GM23338 (cell line): Measurements from ENCODE around the gene IRF6. TPM values are rescaled to one million over a fixed set of nuclear protein-coding genes. Genes with fewer than 3 reads are reported as not detected.

Source experiments
- ATAC-seq: fragments of 200-7000 bp; cut with Tn5 transposase; 3 replicates; pipeline ENCODE4 v1.9.1; 2020
- DNase-seq: peaks from one replicate; pipeline ENCODE4 v3.0.0-alpha.2; 2015; ENCODE audit warnings: low spot score
- H2AFZ ChIP-seq: fragments of 200-600 bp; sonication (generic); 2 replicates; pipeline ENCODE4 v1.8.0; 2016; ENCODE audit warnings: antibody characterized with exemption, mild to moderate bottlenecking, moderate library complexity
- H3F3A ChIP-seq: fragments of 200-600 bp; sonication (generic); replicated peaks from 2 replicates; pipeline ENCODE4 v1.8.0; 2017; ENCODE audit warnings: antibody characterized with exemption, mixed run types, low read depth
- H3K27ac ChIP-seq: fragments of 200-600 bp; sonication (generic); 2 replicates; pipeline ENCODE4 v1.6.1; 2016; ENCODE audit warnings: low read depth
- H3K27me3 ChIP-seq: fragments of 200-600 bp; sonication (generic); 2 replicates; pipeline ENCODE4 v1.8.0; 2016; ENCODE audit warnings: mild to moderate bottlenecking, mixed run types, moderate library complexity; ENCODE audit not compliant: insufficient read depth
- H3K36me3 ChIP-seq: fragments of 200-600 bp; sonication (generic); 2 replicates; pipeline ENCODE4 v1.8.0; 2016; ENCODE audit warnings: mild to moderate bottlenecking; ENCODE audit not compliant: insufficient read depth
- H3K4me1 ChIP-seq: fragments of 200-600 bp; sonication (generic); 2 replicates; pipeline ENCODE4 v1.8.0; 2016; ENCODE audit warnings: mild to moderate bottlenecking, moderate library complexity; ENCODE audit not compliant: insufficient read depth
- H3K4me2 ChIP-seq: fragments of 200-600 bp; sonication (generic); 2 replicates; pipeline ENCODE4 v1.7.1; 2017; ENCODE audit warnings: mixed run types
- H3K4me3 ChIP-seq: fragments of 200-600 bp; sonication (generic); 2 replicates; pipeline ENCODE4 v1.6.1; 2016; ENCODE audit warnings: mixed run types
- H3K79me2 ChIP-seq: fragments of 200-600 bp; sonication (generic); replicated peaks from 2 replicates; pipeline ENCODE4 v1.8.0; 2017; ENCODE audit warnings: mild to moderate bottlenecking; ENCODE audit not compliant: insufficient read depth
- H3K9me2 ChIP-seq: fragments of 200-600 bp; sonication (generic); 2 replicates; pipeline ENCODE4 v1.8.0; 2017; ENCODE audit not compliant: insufficient read depth
- H4K20me1 ChIP-seq: fragments of 200-600 bp; sonication (generic); replicated peaks from 2 replicates; pipeline ENCODE4 v1.8.0; 2017; ENCODE audit warnings: mild to moderate bottlenecking; ENCODE audit not compliant: insufficient read depth
- H3K27ac Mint-ChIP-seq: 2 replicates; pipeline ENCODE4 v1.8.0; 2020; ENCODE audit warnings: inconsistent platforms, mild to moderate bottlenecking, moderate library complexity, mixed read lengths
- H3K27me3 Mint-ChIP-seq: 3 replicates; pipeline ENCODE4 v1.8.0; 2022; ENCODE audit warnings: low read depth, mild to moderate bottlenecking, moderate library complexity, mixed read lengths, inconsistent platforms; ENCODE audit not compliant: insufficient read depth, poor library complexity
- H3K36me3 Mint-ChIP-seq: 3 replicates; pipeline ENCODE4 v1.8.0; 2021; ENCODE audit warnings: low read depth, mild to moderate bottlenecking, inconsistent platforms, moderate library complexity, mixed read lengths
- H3K4me1 Mint-ChIP-seq: 3 replicates; pipeline ENCODE4 v1.8.0; 2020; ENCODE audit warnings: mild to moderate bottlenecking, inconsistent platforms, mixed read lengths
- H3K4me3 Mint-ChIP-seq: 3 replicates; pipeline ENCODE4 v1.8.0; 2021; ENCODE audit warnings: moderate library complexity, mild to moderate bottlenecking, inconsistent platforms, mixed read lengths
- H3K9me3 Mint-ChIP-seq: 3 replicates; pipeline ENCODE4 v1.8.0; 2020; ENCODE audit warnings: moderate library complexity, mild to moderate bottlenecking, inconsistent platforms, mixed read lengths
- CREB1 ChIP-seq: fragments of 250-450 bp; sonication (Bioruptor Pico); IDR thresholded peaks from 2 replicates; pipeline ENCODE4 v1.5.0; 2020; ENCODE audit warnings: low read depth, mild to moderate bottlenecking, moderate library complexity
- EZH2 ChIP-seq: fragments of 200-600 bp; sonication (generic); IDR thresholded peaks from one replicate; pipeline ENCODE4 v1.8.0; 2017; ENCODE audit warnings: antibody characterized with exemption, mild to moderate bottlenecking, low read depth; ENCODE audit not compliant: unreplicated experiment
- NANOG ChIP-seq: IDR thresholded peaks from 2 replicates; pipeline ENCODE4 v1.6.1; 2016; ENCODE audit warnings: antibody characterized with exemption, borderline replicate concordance
- ZNF114 ChIP-seq: fragments of 250-450 bp; sonication (Bioruptor Pico); IDR thresholded peaks from 2 replicates; pipeline ENCODE4 v1.5.0; 2020; ENCODE audit warnings: mild to moderate bottlenecking, moderate library complexity
- polyA plus RNA-seq: library from polyadenylated mRNA; unstranded; fragments of >200 nt; fragmentation: Nextera tagmentation; extraction: Ambion mirVana; gene quantifications from 2 replicates; pipeline ENCODE4 v1.2.1, GENCODE V29; 2016
- total RNA-seq: library from RNA; depleted of rRNA; stranded (reverse); fragments of >200 nt; shearing (Covaris generic); gene quantifications from 2 replicates; pipeline ENCODE4 v1.2.3, GENCODE V29; 2014
- TF ChIP-seq, protein P1 (sequence below), 2 experiments: fragments of 200-600 bp in 1 of 2; sonication (generic) in 1 of 2; conservative IDR thresholded peaks; 2 replicates each; pipeline versions ENCODE4 v1.5.1 to v1.6.1; 2016 to 2017; ENCODE audit warnings: antibody characterized with exemption in 2 of 2, low read depth in 2 of 2, mild to moderate bottlenecking in 2 of 2, moderate library complexity in 1 of 2
- TF ChIP-seq, protein P2 (sequence below): fragments of 250-450 bp; sonication (Bioruptor Pico); IDR thresholded peaks from 2 replicates; pipeline ENCODE4 v1.5.0; 2020; ENCODE audit warnings: mild to moderate bottlenecking, moderate library complexity
- TF ChIP-seq, protein P3 (sequence below): IDR thresholded peaks from one replicate; pipeline ENCODE4 v1.6.1; 2018; ENCODE audit warnings: antibody characterized with exemption; ENCODE audit not compliant: unreplicated experiment

Gene IRF6
- total and polyA plus RNA-seq, 2 experiments from 2014 or later, result 4.6 to 11.7 TPM

GRCh38 chr1:209807509-209807908 lies 1.6 kb upstream of the IRF6 start (continued):
- TF ChIP-seq CREB1 (CRISPR knock-in tag), result no peak

GRCh38 chr1:209805341-209805781 lies 581 bp downstream of the IRF6 start:
- Mint-ChIP-seq H3K9me3 (no peaks in the 10 kb centered on the region), H3K27ac (peak overlapping the region; percentile 98), H3K36me3 (no peaks in the 10 kb centered on the region), H3K27me3 (peaks cover 3% of the 10 kb centered on the region), H3K4me3 (peak overlapping the region; percentile 97), H3K4me1 (peaks cover 11% of the 10 kb centered on the region)
- Histone ChIP-seq H3K4me2 (peak overlapping the region; percentile 95), H2AFZ (peak overlapping the region; percentile 99), H3F3A (no peaks in the 10 kb centered on the region), H3K27ac (no peak overlapping the region), H3K36me3 (no peaks in the 10 kb centered on the region), H3K79me2 (peaks cover 11% of the 10 kb centered on the region), H4K20me1 (no peaks in the 10 kb centered on the region; the same call in 1 of the 2 replicates), H3K4me3 (peak overlapping the region; percentile 91), H3K4me1 (peaks cover 9% of the 10 kb centered on the region), H3K27me3 (no peaks in the 10 kb centered on the region), H3K9me2 (no peaks in the 10 kb centered on the region)
- peak; percentile 79 for ATAC-seq
- peak; percentile 89 for DNase-seq
- TF ChIP-seq, protein P1, sequence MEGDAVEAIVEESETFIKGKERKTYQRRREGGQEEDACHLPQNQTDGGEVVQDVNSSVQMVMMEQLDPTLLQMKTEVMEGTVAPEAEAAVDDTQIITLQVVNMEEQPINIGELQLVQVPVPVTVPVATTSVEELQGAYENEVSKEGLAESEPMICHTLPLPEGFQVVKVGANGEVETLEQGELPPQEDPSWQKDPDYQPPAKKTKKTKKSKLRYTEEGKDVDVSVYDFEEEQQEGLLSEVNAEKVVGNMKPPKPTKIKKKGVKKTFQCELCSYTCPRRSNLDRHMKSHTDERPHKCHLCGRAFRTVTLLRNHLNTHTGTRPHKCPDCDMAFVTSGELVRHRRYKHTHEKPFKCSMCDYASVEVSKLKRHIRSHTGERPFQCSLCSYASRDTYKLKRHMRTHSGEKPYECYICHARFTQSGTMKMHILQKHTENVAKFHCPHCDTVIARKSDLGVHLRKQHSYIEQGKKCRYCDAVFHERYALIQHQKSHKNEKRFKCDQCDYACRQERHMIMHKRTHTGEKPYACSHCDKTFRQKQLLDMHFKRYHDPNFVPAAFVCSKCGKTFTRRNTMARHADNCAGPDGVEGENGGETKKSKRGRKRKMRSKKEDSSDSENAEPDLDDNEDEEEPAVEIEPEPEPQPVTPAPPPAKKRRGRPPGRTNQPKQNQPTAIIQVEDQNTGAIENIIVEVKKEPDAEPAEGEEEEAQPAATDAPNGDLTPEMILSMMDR (conservative IDR thresholded peaks at IDR 0.05; ENCODE audit: low read depth in 2 of 2), result peak; percentile 38 to 47
- TF ChIP-seq ZNF114, result no peak

- Histone ChIP-seq H3F3A (no peaks in the 10 kb centered on the region), H2AFZ (no peak overlapping the region), H4K20me1 (no peaks in the 10 kb centered on the region; the same call in none of the 2 replicates), H3K36me3 (no peaks in the 10 kb centered on the region), H3K9me2 (no peaks in the 10 kb centered on the region), H3K4me3 (no peak overlapping the region), H3K27me3 (no peaks in the 10 kb centered on the region), H3K4me2 (no peak overlapping the region), H3K79me2 (peaks cover 11% of the 10 kb centered on the region), H3K27ac (no peak overlapping the region), H3K4me1 (peaks cover 9% of the 10 kb centered on the region)
- Mint-ChIP-seq H3K27me3 (peaks cover 3% of the 10 kb centered on the region), H3K27ac (no peak overlapping the region), H3K4me3 (no peak overlapping the region), H3K4me1 (peaks cover 11% of the 10 kb centered on the region), H3K9me3 (no peaks in the 10 kb centered on the region), H3K36me3 (no peaks in the 10 kb centered on the region)
- no peak for DNase-seq
- TF ChIP-seq, protein P2, sequence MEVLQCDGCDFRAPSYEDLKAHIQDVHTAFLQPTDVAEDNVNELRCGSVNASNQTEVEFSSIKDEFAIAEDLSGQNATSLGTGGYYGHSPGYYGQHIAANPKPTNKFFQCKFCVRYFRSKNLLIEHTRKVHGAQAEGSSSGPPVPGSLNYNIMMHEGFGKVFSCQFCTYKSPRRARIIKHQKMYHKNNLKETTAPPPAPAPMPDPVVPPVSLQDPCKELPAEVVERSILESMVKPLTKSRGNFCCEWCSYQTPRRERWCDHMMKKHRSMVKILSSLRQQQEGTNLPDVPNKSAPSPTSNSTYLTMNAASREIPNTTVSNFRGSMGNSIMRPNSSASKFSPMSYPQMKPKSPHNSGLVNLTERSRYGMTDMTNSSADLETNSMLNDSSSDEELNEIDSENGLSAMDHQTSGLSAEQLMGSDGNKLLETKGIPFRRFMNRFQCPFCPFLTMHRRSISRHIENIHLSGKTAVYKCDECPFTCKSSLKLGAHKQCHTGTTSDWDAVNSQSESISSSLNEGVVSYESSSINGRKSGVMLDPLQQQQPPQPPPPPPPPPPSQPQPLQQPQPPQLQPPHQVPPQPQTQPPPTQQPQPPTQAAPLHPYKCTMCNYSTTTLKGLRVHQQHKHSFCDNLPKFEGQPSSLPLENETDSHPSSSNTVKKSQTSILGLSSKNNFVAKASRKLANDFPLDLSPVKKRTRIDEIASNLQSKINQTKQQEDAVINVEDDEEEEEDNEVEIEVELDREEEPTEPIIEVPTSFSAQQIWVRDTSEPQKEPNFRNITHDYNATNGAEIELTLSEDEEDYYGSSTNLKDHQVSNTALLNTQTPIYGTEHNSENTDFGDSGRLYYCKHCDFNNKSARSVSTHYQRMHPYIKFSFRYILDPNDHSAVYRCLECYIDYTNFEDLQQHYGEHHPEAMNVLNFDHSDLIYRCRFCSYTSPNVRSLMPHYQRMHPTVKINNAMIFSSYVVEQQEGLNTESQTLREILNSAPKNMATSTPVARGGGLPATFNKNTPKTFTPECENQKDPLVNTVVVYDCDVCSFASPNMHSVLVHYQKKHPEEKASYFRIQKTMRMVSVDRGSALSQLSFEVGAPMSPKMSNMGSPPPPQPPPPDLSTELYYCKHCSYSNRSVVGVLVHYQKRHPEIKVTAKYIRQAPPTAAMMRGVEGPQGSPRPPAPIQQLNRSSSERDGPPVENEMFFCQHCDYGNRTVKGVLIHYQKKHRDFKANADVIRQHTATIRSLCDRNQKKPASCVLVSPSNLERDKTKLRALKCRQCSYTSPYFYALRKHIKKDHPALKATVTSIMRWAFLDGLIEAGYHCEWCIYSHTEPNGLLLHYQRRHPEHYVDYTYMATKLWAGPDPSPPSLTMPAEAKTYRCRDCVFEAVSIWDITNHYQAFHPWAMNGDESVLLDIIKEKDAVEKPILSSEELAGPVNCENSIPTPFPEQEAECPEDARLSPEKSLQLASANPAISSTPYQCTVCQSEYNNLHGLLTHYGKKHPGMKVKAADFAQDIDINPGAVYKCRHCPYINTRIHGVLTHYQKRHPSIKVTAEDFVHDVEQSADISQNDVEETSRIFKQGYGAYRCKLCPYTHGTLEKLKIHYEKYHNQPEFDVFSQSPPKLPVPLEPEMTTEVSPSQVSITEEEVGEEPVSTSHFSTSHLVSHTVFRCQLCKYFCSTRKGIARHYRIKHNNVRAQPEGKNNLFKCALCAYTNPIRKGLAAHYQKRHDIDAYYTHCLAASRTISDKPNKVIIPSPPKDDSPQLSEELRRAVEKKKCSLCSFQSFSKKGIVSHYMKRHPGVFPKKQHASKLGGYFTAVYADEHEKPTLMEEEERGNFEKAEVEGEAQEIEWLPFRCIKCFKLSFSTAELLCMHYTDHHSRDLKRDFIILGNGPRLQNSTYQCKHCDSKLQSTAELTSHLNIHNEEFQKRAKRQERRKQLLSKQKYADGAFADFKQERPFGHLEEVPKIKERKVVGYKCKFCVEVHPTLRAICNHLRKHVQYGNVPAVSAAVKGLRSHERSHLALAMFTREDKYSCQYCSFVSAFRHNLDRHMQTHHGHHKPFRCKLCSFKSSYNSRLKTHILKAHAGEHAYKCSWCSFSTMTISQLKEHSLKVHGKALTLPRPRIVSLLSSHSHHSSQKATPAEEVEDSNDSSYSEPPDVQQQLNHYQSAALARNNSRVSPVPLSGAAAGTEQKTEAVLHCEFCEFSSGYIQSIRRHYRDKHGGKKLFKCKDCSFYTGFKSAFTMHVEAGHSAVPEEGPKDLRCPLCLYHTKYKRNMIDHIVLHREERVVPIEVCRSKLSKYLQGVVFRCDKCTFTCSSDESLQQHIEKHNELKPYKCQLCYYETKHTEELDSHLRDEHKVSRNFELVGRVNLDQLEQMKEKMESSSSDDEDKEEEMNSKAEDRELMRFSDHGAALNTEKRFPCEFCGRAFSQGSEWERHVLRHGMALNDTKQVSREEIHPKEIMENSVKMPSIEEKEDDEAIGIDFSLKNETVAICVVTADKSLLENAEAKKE (CRISPR knock-in tag), result no peak
- TF ChIP-seq, protein P3, sequence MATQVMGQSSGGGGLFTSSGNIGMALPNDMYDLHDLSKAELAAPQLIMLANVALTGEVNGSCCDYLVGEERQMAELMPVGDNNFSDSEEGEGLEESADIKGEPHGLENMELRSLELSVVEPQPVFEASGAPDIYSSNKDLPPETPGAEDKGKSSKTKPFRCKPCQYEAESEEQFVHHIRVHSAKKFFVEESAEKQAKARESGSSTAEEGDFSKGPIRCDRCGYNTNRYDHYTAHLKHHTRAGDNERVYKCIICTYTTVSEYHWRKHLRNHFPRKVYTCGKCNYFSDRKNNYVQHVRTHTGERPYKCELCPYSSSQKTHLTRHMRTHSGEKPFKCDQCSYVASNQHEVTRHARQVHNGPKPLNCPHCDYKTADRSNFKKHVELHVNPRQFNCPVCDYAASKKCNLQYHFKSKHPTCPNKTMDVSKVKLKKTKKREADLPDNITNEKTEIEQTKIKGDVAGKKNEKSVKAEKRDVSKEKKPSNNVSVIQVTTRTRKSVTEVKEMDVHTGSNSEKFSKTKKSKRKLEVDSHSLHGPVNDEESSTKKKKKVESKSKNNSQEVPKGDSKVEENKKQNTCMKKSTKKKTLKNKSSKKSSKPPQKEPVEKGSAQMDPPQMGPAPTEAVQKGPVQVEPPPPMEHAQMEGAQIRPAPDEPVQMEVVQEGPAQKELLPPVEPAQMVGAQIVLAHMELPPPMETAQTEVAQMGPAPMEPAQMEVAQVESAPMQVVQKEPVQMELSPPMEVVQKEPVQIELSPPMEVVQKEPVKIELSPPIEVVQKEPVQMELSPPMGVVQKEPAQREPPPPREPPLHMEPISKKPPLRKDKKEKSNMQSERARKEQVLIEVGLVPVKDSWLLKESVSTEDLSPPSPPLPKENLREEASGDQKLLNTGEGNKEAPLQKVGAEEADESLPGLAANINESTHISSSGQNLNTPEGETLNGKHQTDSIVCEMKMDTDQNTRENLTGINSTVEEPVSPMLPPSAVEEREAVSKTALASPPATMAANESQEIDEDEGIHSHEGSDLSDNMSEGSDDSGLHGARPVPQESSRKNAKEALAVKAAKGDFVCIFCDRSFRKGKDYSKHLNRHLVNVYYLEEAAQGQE, result no peak
- no peak for TF ChIP-seq NANOG
- no peak for TF ChIP-seq EZH2
- ATAC-seq, result no peak
Measured at GRCh38 chr1:209803568-209803967, 2.4 kb downstream of the IRF6 start.
